22Rv1 (cell line): ENCODE results near the gene ANGPTL7.
"Not testable (repeated sequence)": the region's sequence is repeated elsewhere in the genome, so short reads cannot be mapped to it uniquely, and the experiment has no call there.

Source experiments
- H3K27ac ChIP-seq: fragments of 450-650 bp; 2 replicates; pipeline ENCODE4 v1.5.1; 2017
- CTCF ChIP-seq: fragments of 450-650 bp; IDR thresholded peaks from 2 replicates; pipeline ENCODE4 v1.5.1; 2017; ENCODE audit warnings: mild to moderate bottlenecking
- ZFX ChIP-seq: fragments of 450-650 bp; IDR thresholded peaks from 2 replicates; pipeline ENCODE4 v1.6.1; 2017; ENCODE audit warnings: antibody characterized with exemption, borderline replicate concordance

Gene ANGPTL7

GRCh38 chr1:11157394-11157793, 31.8 kb upstream of the ANGPTL7 start:
- TF ChIP-seq ZFX = no peak
- no peak for TF ChIP-seq CTCF
- H3K27ac ChIP-seq = no peak overlapping the region

GRCh38 chr1:11157867-11158266, 31.3 kb upstream of the ANGPTL7 start:
- no peak overlapping the region for H3K27ac ChIP-seq
- TF ChIP-seq CTCF (no peak), ZFX (no peak)

- no peak overlapping the region for H3K27ac ChIP-seq
- no peak for TF ChIP-seq CTCF
- no peak for TF ChIP-seq ZFX
Observed at GRCh38 chr1:11158291-11158690, 30.9 kb upstream of the ANGPTL7 start.

- no peak for TF ChIP-seq CTCF
- no peak overlapping the region for H3K27ac ChIP-seq
Observed at GRCh38 chr1:11158720-11159321, 30.3 kb upstream of the ANGPTL7 start.

- not testable (repeated sequence) for H3K27ac ChIP-seq
Observed at GRCh38 chr1:11162752-11163151, 26.4 kb upstream of the ANGPTL7 start.

- H3K27ac ChIP-seq = not testable (repeated sequence)
Observed at GRCh38 chr1:11166744-11167143, 22.4 kb upstream of the ANGPTL7 start.

- TF ChIP-seq CTCF (no peak), ZFX (no peak)
- H3K27ac ChIP-seq = no peak overlapping the region
Observed at GRCh38 chr1:11168731-11169130, 20.4 kb upstream of the ANGPTL7 start.

GRCh38 chr1:11169202-11169601, 20.0 kb upstream of the ANGPTL7 start:
- H3K27ac ChIP-seq = no peak overlapping the region
- TF ChIP-seq CTCF = no peak
- TF ChIP-seq ZFX = no peak
